ENCODE data around the gene C14orf132.

GRCh38 chr14:96104469-96105057 lies 65.4 kb downstream of the C14orf132 start:
- TF ChIP-seq CTCF (IDR thresholded peaks at IDR 0.05) (no peak), POLR2A (IDR thresholded peaks at IDR 0.05) (no peak)
